NT2/D1 (cell line): ENCODE results near the gene SARDH.

Experiments used
- DNase-seq: peaks from one replicate; pipeline ENCODE4 v3.0.0-alpha.2; 2011; ENCODE audit warnings: low read depth, low spot score
- H3K27me3 ChIP-seq: 2 replicates; pipeline ENCODE4 v1.6.0; 2011; ENCODE audit warnings: mild to moderate bottlenecking; ENCODE audit not compliant: insufficient read length, insufficient read depth
- H3K36me3 ChIP-seq: 2 replicates; pipeline ENCODE4 v1.6.1; 2011; ENCODE audit warnings: mild to moderate bottlenecking, low read length, mixed read lengths; ENCODE audit not compliant: insufficient read depth, insufficient read length
- H3K4me1 ChIP-seq: 2 replicates; pipeline ENCODE4 v1.5.1; 2011; ENCODE audit not compliant: insufficient read depth, insufficient read length
- H3K4me3 ChIP-seq: 2 replicates; pipeline ENCODE4 v1.5.1; 2011; ENCODE audit warnings: low read depth; ENCODE audit not compliant: insufficient read length
- H3K9ac ChIP-seq: 2 replicates; pipeline ENCODE4 v1.6.0; 2011; ENCODE audit warnings: low read depth; ENCODE audit not compliant: insufficient read length
- H3K9me3 ChIP-seq: 2 replicates; pipeline ENCODE4 v1.5.1; 2011; ENCODE audit warnings: mild to moderate bottlenecking, low read length; ENCODE audit not compliant: insufficient read depth
- SUZ12 ChIP-seq: IDR thresholded peaks from 2 replicates; pipeline ENCODE4 v1.6.1; 2011; ENCODE audit not compliant: insufficient read length, insufficient read depth; ENCODE audit errors: extremely low read depth
- YY1 ChIP-seq: IDR thresholded peaks from 2 replicates; pipeline ENCODE4 v1.6.1; 2011; ENCODE audit not compliant: insufficient read length, insufficient read depth
- ZNF274 ChIP-seq: IDR thresholded peaks from 2 replicates; pipeline ENCODE4 v1.6.1; 2011; ENCODE audit warnings: mild to moderate bottlenecking, low read depth, low read length

Gene SARDH

GRCh38 chr9:133650026-133650425 lies 88.1 kb downstream of the SARDH start:
- TF ChIP-seq ZNF274 = no peak
- TF ChIP-seq YY1 = no peak
- no peak for TF ChIP-seq SUZ12
- Histone ChIP-seq H3K36me3 (no peaks in the 10 kb centered on the region), H3K27me3 (peaks cover 16% of the 10 kb centered on the region), H3K9me3 (no peaks in the 10 kb centered on the region), H3K4me3 (no peak overlapping the region), H3K9ac (no peak overlapping the region), H3K4me1 (no peaks in the 10 kb centered on the region)
- no peak for DNase-seq

- no peaks in the 10 kb centered on the region for H3K9me3 ChIP-seq
- H3K27me3 ChIP-seq = peaks cover 16% of the 10 kb centered on the region
- H3K9ac ChIP-seq = no peak overlapping the region
- no peak overlapping the region for H3K4me3 ChIP-seq
- no peaks in the 10 kb centered on the region for H3K36me3 ChIP-seq
- TF ChIP-seq SUZ12 = no peak
- H3K4me1 ChIP-seq = no peaks in the 10 kb centered on the region
- DNase-seq = no peak
Observed at GRCh38 chr9:133649194-133649593, 89.0 kb downstream of the SARDH start.

GRCh38 chr9:133647765-133648469 lies 90.2 kb downstream of the SARDH start:
- Histone ChIP-seq H3K9me3 (no peaks in the 10 kb centered on the region), H3K4me1 (no peaks in the 10 kb centered on the region), H3K4me3 (no peak overlapping the region), H3K27me3 (peaks cover 12% of the 10 kb centered on the region), H3K9ac (no peak overlapping the region), H3K36me3 (no peaks in the 10 kb centered on the region)
- DNase-seq = no peak
- TF ChIP-seq ZNF274 = no peak
- no peak for TF ChIP-seq YY1
- no peak for TF ChIP-seq SUZ12

- no peak overlapping the region for H3K4me3 ChIP-seq
- no peak for TF ChIP-seq ZNF274
- H3K9ac ChIP-seq = no peak overlapping the region
- H3K9me3 ChIP-seq = no peaks in the 10 kb centered on the region
- no peak for DNase-seq
- no peaks in the 10 kb centered on the region for H3K4me1 ChIP-seq
- H3K27me3 ChIP-seq = peaks cover 12% of the 10 kb centered on the region
- H3K36me3 ChIP-seq = no peaks in the 10 kb centered on the region
Observed at GRCh38 chr9:133647148-133647547, 91.0 kb downstream of the SARDH start.

- no peaks in the 10 kb centered on the region for H3K36me3 ChIP-seq
- no peak overlapping the region for H3K4me3 ChIP-seq
- H3K9me3 ChIP-seq = no peaks in the 10 kb centered on the region
- TF ChIP-seq SUZ12 (no peak), ZNF274 (no peak), YY1 (no peak)
- DNase-seq = no peak
- H3K4me1 ChIP-seq = no peaks in the 10 kb centered on the region
- peaks cover 10% of the 10 kb centered on the region for H3K27me3 ChIP-seq
- H3K9ac ChIP-seq = no peak overlapping the region
Observed at GRCh38 chr9:133645021-133645765, 93.0 kb downstream of the SARDH start.

GRCh38 chr9:133643978-133644760 lies 94.0 kb downstream of the SARDH start:
- no peak for DNase-seq
- no peaks in the 10 kb centered on the region for H3K36me3 ChIP-seq
- TF ChIP-seq YY1 (no peak), SUZ12 (no peak), ZNF274 (no peak)
- H3K4me1 ChIP-seq = no peaks in the 10 kb centered on the region
- peaks cover 2% of the 10 kb centered on the region for H3K27me3 ChIP-seq
- H3K4me3 ChIP-seq = no peak overlapping the region
- no peaks in the 10 kb centered on the region for H3K9me3 ChIP-seq
- H3K9ac ChIP-seq = no peak overlapping the region

GRCh38 chr9:133643362-133643755 lies 94.8 kb downstream of the SARDH start:
- no peak overlapping the region for H3K4me3 ChIP-seq
- TF ChIP-seq ZNF274 = no peak
- no peak for TF ChIP-seq YY1
- no peak for TF ChIP-seq SUZ12
- DNase-seq = no peak
- no peaks in the 10 kb centered on the region for H3K36me3 ChIP-seq
- H3K9ac ChIP-seq = no peak overlapping the region
- H3K9me3 ChIP-seq = no peaks in the 10 kb centered on the region
- H3K27me3 ChIP-seq = peaks cover 2% of the 10 kb centered on the region
- no peaks in the 10 kb centered on the region for H3K4me1 ChIP-seq
